Neuron (in vitro differentiated cells): Measurements from ENCODE around the gene IPO13.

Experiments
- H2AFZ ChIP-seq: one replicate; pipeline ENCODE4 v1.6.1; 2013; ENCODE audit warnings: low read depth, mild to moderate bottlenecking, inconsistent platforms, low read length, moderate library complexity
- H3K27me3 ChIP-seq: one replicate; pipeline ENCODE4 v1.6.1; 2013; ENCODE audit warnings: low read length; ENCODE audit not compliant: insufficient read depth
- H3K36me3 ChIP-seq: one replicate; pipeline ENCODE4 v1.6.1; 2013; ENCODE audit warnings: low read length; ENCODE audit not compliant: insufficient read depth
- H3K4me1 ChIP-seq: one replicate; pipeline ENCODE4 v1.6.1; 2013; ENCODE audit warnings: low read length; ENCODE audit not compliant: insufficient read depth
- H3K4me3 ChIP-seq: 2 replicates; pipeline ENCODE4 v1.5.1; 2013; ENCODE audit warnings: mild to moderate bottlenecking, low read length, moderate library complexity
- H3K9me3 ChIP-seq: one replicate; pipeline ENCODE4 v1.6.1; 2013; ENCODE audit warnings: low read length

The IPO13 gene

GRCh38 chr1:43994794-43995790 is 48.3 kb downstream of the IPO13 start:
- H3K27me3 ChIP-seq = no peaks in the 10 kb centered on the region
- H3K36me3 ChIP-seq = no peaks in the 10 kb centered on the region
- no peaks in the 10 kb centered on the region for H3K9me3 ChIP-seq
- peaks cover 36% of the 10 kb centered on the region for H3K4me1 ChIP-seq
- H2AFZ ChIP-seq = no peak overlapping the region
- no peak overlapping the region for H3K4me3 ChIP-seq

GRCh38 chr1:43995984-43996732 is 49.4 kb downstream of the IPO13 start:
- H3K4me1 ChIP-seq = peaks cover 32% of the 10 kb centered on the region
- no peak overlapping the region for H2AFZ ChIP-seq
- H3K9me3 ChIP-seq = no peaks in the 10 kb centered on the region
- H3K36me3 ChIP-seq = no peaks in the 10 kb centered on the region
- no peak overlapping the region for H3K4me3 ChIP-seq
- no peaks in the 10 kb centered on the region for H3K27me3 ChIP-seq

- Histone ChIP-seq H3K4me1 (peaks cover 28% of the 10 kb centered on the region), H3K27me3 (no peaks in the 10 kb centered on the region), H2AFZ (no peak overlapping the region), H3K36me3 (no peaks in the 10 kb centered on the region), H3K9me3 (no peaks in the 10 kb centered on the region), H3K4me3 (no peak overlapping the region)
Observed at GRCh38 chr1:43996733-43997115, 50.0 kb downstream of the IPO13 start.

GRCh38 chr1:43997295-43997999 is 50.7 kb downstream of the IPO13 start:
- no peaks in the 10 kb centered on the region for H3K36me3 ChIP-seq
- peaks cover 24% of the 10 kb centered on the region for H3K4me1 ChIP-seq
- no peak overlapping the region for H2AFZ ChIP-seq
- H3K4me3 ChIP-seq = no peak overlapping the region
- H3K9me3 ChIP-seq = no peaks in the 10 kb centered on the region
- H3K27me3 ChIP-seq = no peaks in the 10 kb centered on the region

- H2AFZ ChIP-seq = no peak overlapping the region
- no peaks in the 10 kb centered on the region for H3K9me3 ChIP-seq
- H3K4me3 ChIP-seq = no peak overlapping the region
- H3K27me3 ChIP-seq = no peaks in the 10 kb centered on the region
- H3K4me1 ChIP-seq = peaks cover 24% of the 10 kb centered on the region
- no peaks in the 10 kb centered on the region for H3K36me3 ChIP-seq
Observed at GRCh38 chr1:43998000-43998378, 51.2 kb downstream of the IPO13 start.

GRCh38 chr1:43999455-43999854 is 52.7 kb downstream of the IPO13 start:
- no peaks in the 10 kb centered on the region for H3K36me3 ChIP-seq
- H3K4me1 ChIP-seq = peaks cover 24% of the 10 kb centered on the region
- H3K27me3 ChIP-seq = no peaks in the 10 kb centered on the region
- no peak overlapping the region for H3K4me3 ChIP-seq
- no peak overlapping the region for H2AFZ ChIP-seq
- no peaks in the 10 kb centered on the region for H3K9me3 ChIP-seq

GRCh38 chr1:44000122-44000665 is 53.4 kb downstream of the IPO13 start:
- no peaks in the 10 kb centered on the region for H3K27me3 ChIP-seq

GRCh38 chr1:44002165-44002564 is 55.4 kb downstream of the IPO13 start:
- Histone ChIP-seq H3K4me1 (peaks cover 8% of the 10 kb centered on the region), H2AFZ (no peak overlapping the region), H3K4me3 (no peak overlapping the region), H3K9me3 (no peaks in the 10 kb centered on the region), H3K27me3 (no peaks in the 10 kb centered on the region), H3K36me3 (no peaks in the 10 kb centered on the region)

More at GRCh38 chr1:44000122-44000665, 53.4 kb downstream of the IPO13 start:
- Histone ChIP-seq H2AFZ (no peak overlapping the region), H3K4me3 (no peak overlapping the region), H3K4me1 (peaks cover 24% of the 10 kb centered on the region), H3K9me3 (no peaks in the 10 kb centered on the region), H3K36me3 (no peaks in the 10 kb centered on the region)

GRCh38 chr1:44002606-44003157 is 55.9 kb downstream of the IPO13 start:
- Histone ChIP-seq H2AFZ (no peak overlapping the region), H3K4me3 (no peak overlapping the region), H3K9me3 (no peaks in the 10 kb centered on the region), H3K36me3 (no peaks in the 10 kb centered on the region), H3K4me1 (peaks cover 3% of the 10 kb centered on the region), H3K27me3 (no peaks in the 10 kb centered on the region)

GRCh38 chr1:44008259-44008658 is 61.5 kb downstream of the IPO13 start:
- Histone ChIP-seq H3K27me3 (no peaks in the 10 kb centered on the region), H3K4me1 (no peaks in the 10 kb centered on the region), H3K9me3 (no peaks in the 10 kb centered on the region), H3K4me3 (no peak overlapping the region), H3K36me3 (no peaks in the 10 kb centered on the region), H2AFZ (no peak overlapping the region)

- no peaks in the 10 kb centered on the region for H3K9me3 ChIP-seq
- no peak overlapping the region for H3K4me3 ChIP-seq
- peaks cover 10% of the 10 kb centered on the region for H3K4me1 ChIP-seq
- H3K27me3 ChIP-seq = no peaks in the 10 kb centered on the region
- no peak overlapping the region for H2AFZ ChIP-seq
- no peaks in the 10 kb centered on the region for H3K36me3 ChIP-seq
Observed at GRCh38 chr1:44010935-44011471, 64.3 kb downstream of the IPO13 start.

GRCh38 chr1:44012404-44012803 is 65.7 kb downstream of the IPO13 start:
- Histone ChIP-seq H3K27me3 (no peaks in the 10 kb centered on the region), H3K36me3 (no peaks in the 10 kb centered on the region), H3K4me3 (no peak overlapping the region), H3K9me3 (no peaks in the 10 kb centered on the region), H2AFZ (no peak overlapping the region), H3K4me1 (peaks cover 24% of the 10 kb centered on the region)
